Fibroblast of pulmonary artery (primary cell): ENCODE measurements around the gene CCL4.
"Not testable (repeated sequence)": the region's sequence is repeated elsewhere in the genome, so short reads cannot be mapped to it uniquely, and the experiment has no call there.

Experiments
- DNase-seq: peaks from one replicate; pipeline ENCODE4 v3.0.0-alpha.2; 2010; ENCODE audit warnings: low read depth
- H3K4me3 ChIP-seq: replicated peaks from 2 replicates; pipeline ENCODE4 v1.5.1; 2011; ENCODE audit warnings: low read depth, mild to moderate bottlenecking, control low read depth, low read length, moderate library complexity
- TF ChIP-seq, protein P1 (sequence below): IDR thresholded peaks from 2 replicates; pipeline ENCODE4 v1.5.1; 2011; ENCODE audit warnings: mild to moderate bottlenecking, control low read depth, low read length, inconsistent platforms; ENCODE audit errors: missing control alignments

The CCL4 gene

DNA sequence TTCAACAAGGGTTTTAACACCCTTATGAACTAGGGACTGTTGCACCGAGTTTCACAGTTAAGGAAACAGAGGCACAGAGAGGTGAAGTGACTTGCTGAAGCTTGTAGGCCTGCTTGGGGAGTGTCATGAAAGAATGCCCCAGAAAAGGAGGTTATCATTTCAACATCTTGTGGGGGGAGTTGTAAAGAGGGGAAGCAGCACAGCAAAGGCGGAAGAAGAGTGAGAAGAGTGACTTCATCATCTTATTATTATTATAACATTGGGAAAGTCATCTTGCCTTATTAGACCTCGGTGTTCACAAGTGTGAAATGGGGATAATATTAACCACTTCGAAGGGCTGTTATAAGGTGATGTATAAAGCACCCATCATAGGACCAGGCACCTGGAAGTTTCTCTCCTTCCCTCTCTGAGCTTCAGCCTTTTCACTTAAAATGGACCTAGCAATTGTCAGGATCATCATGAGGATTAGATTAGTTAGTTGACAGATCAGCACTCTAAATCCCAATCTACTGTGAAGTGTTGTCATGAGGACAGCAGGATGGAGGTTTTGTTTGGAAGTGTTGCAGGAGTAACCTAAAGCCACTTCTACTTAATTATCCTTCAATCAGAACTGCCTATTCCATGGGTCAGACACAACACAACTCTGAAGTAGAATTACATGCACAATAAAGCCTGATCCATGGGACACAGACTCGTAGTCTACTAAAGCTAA is 2.3 kb downstream of the CCL4 start:
- H3K4me3 ChIP-seq: no peak overlapping the region
- no peak for DNase-seq
- TF ChIP-seq, protein P1, sequence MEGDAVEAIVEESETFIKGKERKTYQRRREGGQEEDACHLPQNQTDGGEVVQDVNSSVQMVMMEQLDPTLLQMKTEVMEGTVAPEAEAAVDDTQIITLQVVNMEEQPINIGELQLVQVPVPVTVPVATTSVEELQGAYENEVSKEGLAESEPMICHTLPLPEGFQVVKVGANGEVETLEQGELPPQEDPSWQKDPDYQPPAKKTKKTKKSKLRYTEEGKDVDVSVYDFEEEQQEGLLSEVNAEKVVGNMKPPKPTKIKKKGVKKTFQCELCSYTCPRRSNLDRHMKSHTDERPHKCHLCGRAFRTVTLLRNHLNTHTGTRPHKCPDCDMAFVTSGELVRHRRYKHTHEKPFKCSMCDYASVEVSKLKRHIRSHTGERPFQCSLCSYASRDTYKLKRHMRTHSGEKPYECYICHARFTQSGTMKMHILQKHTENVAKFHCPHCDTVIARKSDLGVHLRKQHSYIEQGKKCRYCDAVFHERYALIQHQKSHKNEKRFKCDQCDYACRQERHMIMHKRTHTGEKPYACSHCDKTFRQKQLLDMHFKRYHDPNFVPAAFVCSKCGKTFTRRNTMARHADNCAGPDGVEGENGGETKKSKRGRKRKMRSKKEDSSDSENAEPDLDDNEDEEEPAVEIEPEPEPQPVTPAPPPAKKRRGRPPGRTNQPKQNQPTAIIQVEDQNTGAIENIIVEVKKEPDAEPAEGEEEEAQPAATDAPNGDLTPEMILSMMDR: no peak

DNA sequence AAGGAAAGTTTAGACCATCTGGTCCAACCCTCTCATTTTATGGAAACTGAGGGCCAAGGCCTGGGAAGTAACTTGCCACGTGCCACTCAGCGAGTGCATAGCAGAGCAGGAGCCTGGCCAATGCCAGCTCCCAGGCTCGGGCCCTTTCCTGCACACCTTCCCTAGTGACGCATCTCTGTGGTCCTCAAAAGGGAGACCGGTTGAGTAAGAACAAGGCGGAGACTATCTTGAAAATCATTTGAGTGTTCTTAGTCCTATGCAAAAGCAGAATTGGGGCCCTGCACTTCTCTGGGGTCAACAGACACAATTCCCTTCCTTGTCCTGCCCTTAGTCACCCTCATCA is 2.8 kb downstream of the CCL4 start:
- H3K4me3 ChIP-seq: no peak overlapping the region
- TF ChIP-seq, protein P1: no peak
- no peak for DNase-seq

GRCh38 chr17:36107660-36108059 is 4.0 kb downstream of the CCL4 start:
- TF ChIP-seq, protein P1: no peak
- H3K4me3 ChIP-seq: no peak overlapping the region
- no peak for DNase-seq

DNA sequence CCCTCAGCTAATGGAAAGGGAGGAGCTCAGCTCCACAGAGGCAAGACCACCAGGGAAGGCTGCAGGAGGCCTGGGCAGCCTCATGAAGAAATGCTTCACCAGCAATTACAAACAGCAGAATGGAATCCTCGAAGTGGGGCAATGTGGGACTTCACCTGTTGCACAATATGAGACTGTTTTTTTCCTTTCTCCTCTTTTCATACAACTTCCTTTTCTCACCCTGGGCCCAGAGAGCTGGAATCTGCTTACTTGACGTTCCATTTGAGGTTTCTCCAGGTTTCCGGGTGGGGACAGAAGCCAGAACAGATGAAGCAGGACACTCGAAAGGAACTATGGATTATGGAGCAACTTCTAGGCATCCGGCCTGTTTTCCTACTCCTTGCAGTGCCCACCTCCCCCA is 4.6 kb downstream of the CCL4 start:
- not testable (repeated sequence) for H3K4me3 ChIP-seq, DNase-seq

- no peak overlapping the region for H3K4me3 ChIP-seq
- DNase-seq: no peak
- TF ChIP-seq, protein P1: no peak
Measured at GRCh38 chr17:36111068-36111490, 7.5 kb downstream of the CCL4 start.

DNA sequence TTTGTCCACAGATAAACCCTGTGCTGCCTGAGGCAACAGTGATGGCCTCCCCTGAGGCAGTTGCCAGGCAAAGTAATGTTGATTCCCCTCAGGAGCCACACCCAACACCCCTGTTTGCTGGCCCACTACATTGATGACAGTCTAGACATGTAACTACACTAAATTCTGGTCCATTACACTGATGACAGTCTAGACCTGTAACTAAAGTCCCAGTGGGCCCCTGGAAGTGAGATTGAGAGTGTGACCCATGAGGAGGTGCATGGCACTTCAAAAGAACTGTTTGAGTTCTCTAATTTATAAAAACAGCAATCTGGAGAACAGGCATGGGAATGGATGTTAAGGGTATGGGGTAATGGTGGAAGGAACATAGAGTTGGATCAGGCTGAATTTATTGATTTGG is 8.9 kb downstream of the CCL4 start:
- no peak overlapping the region for H3K4me3 ChIP-seq
- TF ChIP-seq, protein P1: no peak
- no peak for DNase-seq

DNA sequence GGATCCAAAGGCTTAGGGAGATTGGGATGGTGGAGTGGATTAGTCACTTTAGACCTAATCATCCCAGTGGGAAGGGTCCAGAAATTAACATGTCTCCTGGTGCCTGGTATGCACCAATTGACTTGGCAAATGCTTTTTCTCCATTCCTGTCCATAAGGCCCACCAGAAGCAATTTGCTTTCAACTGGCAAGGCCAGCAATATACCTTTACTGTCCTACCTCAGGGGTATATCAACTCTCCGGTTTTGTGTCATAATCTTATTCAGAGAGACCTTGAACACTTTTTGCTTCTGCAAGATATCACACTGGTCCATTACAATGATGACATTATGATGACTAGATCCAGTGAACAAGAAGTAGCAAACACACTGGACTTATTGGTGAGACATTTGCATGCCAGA is 9.5 kb downstream of the CCL4 start:
- DNase-seq, H3K4me3 ChIP-seq: not testable (repeated sequence)

DNA sequence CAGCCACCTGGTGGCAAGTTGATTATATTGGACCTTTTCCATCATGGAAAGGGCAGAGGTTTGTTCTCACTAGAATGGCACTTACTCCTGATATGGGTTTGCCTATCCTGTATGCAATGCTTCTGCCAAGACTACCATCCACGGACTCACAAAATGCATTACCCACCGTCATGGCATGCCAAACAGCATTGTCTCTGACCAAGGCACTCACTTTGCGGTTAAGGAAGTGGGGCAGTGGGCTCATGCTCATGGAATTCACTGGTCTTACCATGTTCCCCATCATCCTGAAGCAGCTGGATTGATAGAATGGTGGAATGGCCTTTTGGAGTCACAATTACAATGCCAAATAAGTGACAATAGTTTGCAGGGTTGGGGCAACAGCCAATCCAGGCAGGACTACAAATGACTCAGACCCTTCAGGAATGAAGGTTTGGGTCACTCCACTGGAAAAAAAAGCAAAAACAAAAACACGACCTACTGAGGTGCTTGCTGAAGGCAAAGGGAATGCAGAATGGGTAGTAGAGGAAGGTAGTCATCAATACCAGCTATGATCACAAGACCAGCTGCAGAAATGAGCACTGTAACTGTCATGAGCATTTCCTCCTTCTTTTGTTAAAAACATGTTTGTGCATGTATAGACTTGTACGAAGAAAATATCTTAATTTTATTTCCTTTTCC is 11.5 kb downstream of the CCL4 start:
- not testable (repeated sequence) for DNase-seq, H3K4me3 ChIP-seq

- DNase-seq, H3K4me3 ChIP-seq: not testable (repeated sequence)
Measured at GRCh38 chr17:36115649-36115977, 12.0 kb downstream of the CCL4 start.
